ENCODE data around the gene EIF4E2. TPM values are rescaled to one million over a fixed set of nuclear protein-coding genes. Genes with fewer than 3 reads are reported as not detected.

EIF4E2 gene
- total RNA-seq, 1 donor from 2014 or later, result 49.1 TPM

DNA sequence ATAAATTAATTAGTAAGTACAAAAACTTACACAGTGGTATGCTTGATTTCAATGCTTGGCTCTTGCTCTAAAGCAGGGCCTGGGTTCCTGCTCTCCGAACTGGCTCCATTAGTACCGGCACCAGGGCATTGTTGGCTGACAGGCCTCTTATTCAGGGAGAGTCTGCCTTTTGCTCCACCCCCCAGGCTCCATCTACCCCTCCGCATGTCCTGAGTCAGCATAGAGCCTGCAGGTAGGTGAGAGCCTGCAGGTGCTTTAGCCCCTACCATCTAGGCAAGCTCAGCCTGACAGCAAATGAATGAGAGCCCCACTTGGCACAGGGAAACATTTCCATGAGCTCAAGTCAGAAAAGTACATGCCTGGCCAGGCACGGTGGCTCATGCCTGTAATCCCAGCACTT lies 47.8 kb downstream of the EIF4E2 start:
- no peak for DNase-seq (ENCODE audit: low spot score)

- DNase-seq (ENCODE audit: low spot score), result no peak
Measured at GRCh38 chr2:232600053-232600773, 49.7 kb downstream of the EIF4E2 start.

DNA sequence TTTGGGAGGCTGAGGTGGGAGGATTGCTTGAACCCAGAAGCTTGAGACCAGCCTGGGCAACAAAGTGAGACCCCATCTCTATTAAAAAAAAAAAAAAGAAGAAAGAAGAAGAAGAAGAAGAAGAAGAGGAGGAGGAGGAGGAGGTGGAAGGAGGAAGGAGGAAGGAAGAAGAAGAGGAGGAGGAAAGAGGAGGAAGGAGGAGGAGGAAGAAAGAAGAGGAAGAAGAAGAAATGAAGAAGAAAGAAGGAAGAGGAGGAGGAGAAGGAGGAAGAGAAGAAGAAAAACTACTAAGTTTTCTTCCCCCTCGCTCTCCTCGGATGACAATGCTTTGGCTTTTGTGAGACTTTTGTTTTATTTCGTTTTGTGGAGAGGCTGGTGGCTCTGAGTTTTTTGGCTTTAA lies 52.8 kb downstream of the EIF4E2 start:
- no peak for DNase-seq (ENCODE audit: low spot score)

- no peak for DNase-seq (ENCODE audit: low spot score)
Measured at GRCh38 chr2:232604535-232604934, 54.0 kb downstream of the EIF4E2 start.

DNA sequence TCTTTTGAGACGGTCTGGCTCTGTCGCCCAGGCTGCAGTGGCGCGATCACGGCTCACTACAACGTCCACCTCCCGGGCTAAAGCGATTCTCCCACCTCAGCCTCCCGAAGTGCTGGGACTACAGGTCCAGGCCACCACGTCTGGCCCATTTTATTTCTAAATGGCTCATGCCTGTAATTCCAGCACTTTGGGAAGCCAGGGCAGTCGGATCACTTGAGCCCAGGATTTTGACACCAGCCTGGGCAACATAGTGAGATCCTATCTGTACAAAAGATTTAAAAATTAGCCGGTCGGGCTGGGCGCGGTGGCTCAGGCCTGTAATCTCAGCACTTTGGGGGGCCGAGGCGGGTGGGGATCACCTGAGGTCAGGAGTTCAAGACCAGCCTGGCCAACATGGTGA lies 56.5 kb downstream of the EIF4E2 start:
- DNase-seq (ENCODE audit: low spot score), result no peak

- DNase-seq (ENCODE audit: low spot score), result no peak
Measured at GRCh38 chr2:232609607-232610006, 59.1 kb downstream of the EIF4E2 start.

GRCh38 chr2:232610081-232610480 lies 59.6 kb downstream of the EIF4E2 start:
- DNase-seq (ENCODE audit: low spot score), result no peak

DNA sequence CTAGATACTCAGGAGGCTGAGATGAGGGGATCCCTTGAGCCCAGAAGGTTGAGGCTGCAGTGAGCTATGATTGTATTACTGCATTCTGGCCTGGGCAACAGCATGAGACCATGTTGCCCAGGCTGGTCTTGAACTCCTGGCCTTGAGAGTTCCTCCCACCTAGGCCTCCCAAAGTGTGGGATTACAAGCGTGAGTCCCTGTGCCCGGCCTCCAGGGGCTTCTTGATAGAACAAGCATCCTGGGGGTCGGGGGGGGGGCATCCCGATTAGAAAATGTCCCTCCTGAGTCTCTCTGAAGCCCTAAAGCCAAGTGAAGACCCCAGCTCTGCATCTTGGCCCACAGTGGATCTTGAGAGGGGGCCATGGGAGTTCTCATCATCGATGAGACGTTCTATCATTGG lies 60.6 kb downstream of the EIF4E2 start:
- no peak for DNase-seq (ENCODE audit: low spot score)

GRCh38 chr2:232611559-232612218 lies 61.2 kb downstream of the EIF4E2 start:
- DNase-seq (ENCODE audit: low spot score), result peak; percentile 57

DNA sequence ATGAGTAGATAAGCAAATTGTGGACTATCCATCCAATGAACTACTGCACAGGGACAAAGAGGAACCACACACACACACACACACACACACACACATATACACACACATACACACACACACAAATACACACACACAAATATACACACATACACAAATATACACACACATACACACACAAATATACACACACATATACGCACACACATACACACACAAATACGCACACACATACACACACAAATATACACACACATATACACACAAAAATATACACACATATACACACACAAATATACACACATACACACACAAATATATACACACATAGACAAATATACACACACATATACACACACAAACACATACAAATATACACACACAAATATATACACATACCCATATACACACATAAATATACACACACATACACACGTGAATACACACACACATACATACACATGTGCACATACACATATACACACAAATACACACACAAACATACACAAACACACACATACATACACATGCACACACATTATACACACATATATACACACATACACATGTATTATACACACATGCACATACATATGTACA lies 63.1 kb downstream of the EIF4E2 start:
- no peak for DNase-seq (ENCODE audit: low spot score)

DNA sequence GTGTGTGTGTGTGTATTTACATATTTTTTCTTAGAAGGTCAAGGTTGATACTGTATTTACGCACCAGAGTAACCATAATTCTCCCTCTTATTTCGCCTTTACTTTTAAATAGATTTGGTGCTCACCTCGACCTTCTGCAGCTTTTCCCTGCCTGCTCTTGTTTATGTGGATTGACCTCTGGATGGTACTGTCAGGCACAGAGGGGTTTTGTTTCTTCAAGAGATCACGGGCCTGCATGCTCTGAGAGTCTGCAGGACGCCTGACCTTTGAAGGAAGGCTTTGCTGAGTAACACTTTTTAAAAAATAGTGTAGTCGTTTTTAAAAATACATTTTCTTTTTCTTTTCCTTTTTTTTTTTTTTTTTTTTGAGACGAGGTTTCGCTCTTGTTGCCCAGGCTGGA lies 64.8 kb downstream of the EIF4E2 start:
- DNase-seq (ENCODE audit: low spot score), result no peak

Other genes with a start within 250 kb of the EIF4E2 start
- not detected for gene ALPP, start 171.9 kb upstream of the EIF4E2 start, total RNA-seq
- not detected for gene ALPG, start 143.8 kb upstream of the EIF4E2 start, total RNA-seq
- not detected for gene ALPI, start 94.5 kb upstream of the EIF4E2 start, total RNA-seq
- 0.39 TPM for gene ECEL1, start 62.9 kb upstream of the EIF4E2 start, total RNA-seq
- gene PRSS56, start 30.3 kb upstream of the EIF4E2 start, total RNA-seq, result not detected
- gene CHRND, start 24.5 kb upstream of the EIF4E2 start, total RNA-seq, result not detected
- not detected for gene CHRNG, start 11.0 kb upstream of the EIF4E2 start, total RNA-seq
- gene TIGD1, start 132 bp upstream of the EIF4E2 start, total RNA-seq, result 7.9 TPM
- 15.9 TPM for gene EFHD1, start 82.9 kb downstream of the EIF4E2 start, total RNA-seq
- 100 TPM for gene GIGYF2, start 146.6 kb downstream of the EIF4E2 start, total RNA-seq
- gene KCNJ13, start 225.9 kb downstream of the EIF4E2 start, total RNA-seq, result 0.60 TPM

Data from ureter (tissue), 1 donor.